Measurements from ENCODE around the gene DNAJB7. TPM values are rescaled to one million over a fixed set of nuclear protein-coding genes. Genes with fewer than 3 reads are reported as not detected.

The DNAJB7 gene
- total and polyA plus RNA-seq, 2 experiments from 2014 or later: 0.63 TPM; not detected in 1

- H3K27me3 Mint-ChIP-seq (ENCODE audit: insufficient read depth, low read depth, poor library complexity): peaks cover 2% of the 10 kb centered on the region
- Histone ChIP-seq H3K27me3 (ENCODE audit: insufficient read depth) (no peaks in the 10 kb centered on the region), H3K79me2 (replicated peaks; ENCODE audit: insufficient read depth) (peaks cover 48% of the 10 kb centered on the region), H3K4me3 (peak within 1 kb of the TSS; percentile 100), H3K4me2 (peak within 1 kb of the TSS; percentile 97), H3F3A (replicated peaks; ENCODE audit: low read depth) (peaks cover 13% of the 10 kb centered on the region), H4K20me1 (replicated peaks; ENCODE audit: insufficient read depth) (peaks cover 12% of the 10 kb centered on the region; the same call in 1 of the 2 replicates), H3K27ac (ENCODE audit: low read depth) (peak within 1 kb of the TSS; percentile 99), H2AFZ (peak within 1 kb of the TSS; percentile 98), H3K4me1 (ENCODE audit: insufficient read depth) (peaks cover 24% of the 10 kb centered on the region), H3K9me2 (ENCODE audit: insufficient read depth) (no peaks in the 10 kb centered on the region), H3K36me3 (ENCODE audit: insufficient read depth) (no peaks in the 10 kb centered on the region; the same call in 1 of the 2 replicates)
- peak within 1 kb of the TSS; percentile 97 for H3K4me3 Mint-ChIP-seq
- peak; percentile 96 for ATAC-seq
- H3K9me3 Mint-ChIP-seq: no peaks in the 10 kb centered on the region
- peaks cover 26% of the 10 kb centered on the region for H3K36me3 Mint-ChIP-seq (ENCODE audit: low read depth)
- peaks cover 24% of the 10 kb centered on the region for H3K4me1 Mint-ChIP-seq
- H3K27ac Mint-ChIP-seq: peak within 1 kb of the TSS; percentile 97
- DNase-seq (ENCODE audit: low spot score): peak; percentile 97
- no peak for TF ChIP-seq EZH2phosphoT487 (IDR thresholded peaks at IDR 0.05; ENCODE audit: unreplicated experiment)
- no peak for TF ChIP-seq REST (IDR thresholded peaks at IDR 0.05; ENCODE audit: unreplicated experiment)
- TF ChIP-seq CREB1 (CRISPR knock-in tag; IDR thresholded peaks at IDR 0.05; ENCODE audit: low read depth): no peak
- TF ChIP-seq ZNF331 (CRISPR knock-in tag; IDR thresholded peaks at IDR 0.05; ENCODE audit: low read depth): no peak
- TF ChIP-seq ZNF462 (CRISPR knock-in tag; IDR thresholded peaks at IDR 0.05): no peak
- no peak for TF ChIP-seq ETS1 (IDR thresholded peaks at IDR 0.05)
- no peak for TF ChIP-seq ZNF114 (CRISPR knock-in tag; IDR thresholded peaks at IDR 0.05)
- peak; percentile 79 for TF ChIP-seq POLR2AphosphoS5 (IDR thresholded peaks at IDR 0.05; ENCODE audit: low read depth)
- TF ChIP-seq EZH2 (IDR thresholded peaks at IDR 0.05; ENCODE audit: low read depth, unreplicated experiment): no peak
- no peak for TF ChIP-seq NANOG (IDR thresholded peaks at IDR 0.05; ENCODE audit: borderline replicate concordance)
- no peak for TF ChIP-seq JUNB (IDR thresholded peaks at IDR 0.05; ENCODE audit: unreplicated experiment)
- peak; percentile 32 to 33; a peak in 3 of 4 replicates for TF ChIP-seq CTCF (conservative IDR thresholded peaks at IDR 0.05; ENCODE audit: low read depth in 2 of 2)
- no peak for TF ChIP-seq STAT1 (IDR thresholded peaks at IDR 0.05; ENCODE audit: unreplicated experiment)
These were observed 42.9 kb downstream of the DNAJB7 start, which contains the start of gene SLC25A17 for GRCh38 chr22:40818747-40819598. SLC25A17 (minus strand) TSS chr22:40819346; CDS start chr22:40819248, 98 bp downstream.
